ENCODE results near the gene DTX1. TPM values are rescaled to one million over a fixed set of nuclear protein-coding genes. Genes with fewer than 3 reads are reported as not detected.

Gene DTX1
- total RNA-seq, 1 experiment from 2014 or later = 3.0 TPM

- H3K4me2 ChIP-seq (ENCODE audit: insufficient read depth, insufficient read length, low read length) = no peak overlapping the region
- H3K23ac ChIP-seq (ENCODE audit: insufficient read length, low read depth, low read length) = no peak overlapping the region
- no peak overlapping the region for H3K4ac ChIP-seq (ENCODE audit: low read depth, low read length)
- no peak overlapping the region for H3K14ac ChIP-seq (ENCODE audit: insufficient read depth, low read length)
- H4K5ac ChIP-seq (ENCODE audit: insufficient read length, low read depth, low read length) = no peak overlapping the region
- H3K23me2 ChIP-seq (ENCODE audit: insufficient read length, low read depth, low read length, poor library complexity, severe bottlenecking) = no peaks in the 10 kb centered on the region
- H2BK12ac ChIP-seq (ENCODE audit: insufficient read length, low read depth, low read length) = no peak overlapping the region
- peaks cover 0 to 2% of the 10 kb centered on the region in 2 experiments; a peak in 1 of 5 replicates for H3K9me3 Mint-ChIP-seq
- TF ChIP-seq CTCF (conservative IDR thresholded peaks at IDR 0.05) = no peak
- no peaks in the 10 kb centered on the region for H3K36me3 Mint-ChIP-seq (ENCODE audit: insufficient read depth in 1 of 3, low read depth in 3 of 3)
- H3K27ac Mint-ChIP-seq = no peak overlapping the region
- H3K27ac ChIP-seq (ENCODE audit: insufficient read length, low read depth, low read length) = no peak overlapping the region
- no peak overlapping the region for H4K8ac ChIP-seq (replicated peaks; ENCODE audit: insufficient read length, low read depth, low read length)
- no peak overlapping the region for H3K4me3 Mint-ChIP-seq
- H4K20me1 ChIP-seq (ENCODE audit: control insufficient read depth, insufficient read depth, insufficient read length) = no peaks in the 10 kb centered on the region
- no peaks in the 10 kb centered on the region for H3K9me3 ChIP-seq (ENCODE audit: control insufficient read depth, low read depth, low read length)
- no peaks in the 10 kb centered on the region for H3K27me3 ChIP-seq (ENCODE audit: insufficient read depth, low read length)
- no peak overlapping the region for H2BK5ac ChIP-seq (ENCODE audit: insufficient read length, low read length)
- no peaks in the 10 kb centered on the region for H3K4me1 ChIP-seq (ENCODE audit: insufficient read depth, low read length)
- no peaks in the 10 kb centered on the region for H3K79me1 ChIP-seq (ENCODE audit: insufficient read depth, low read depth, low read length, poor library complexity, severe bottlenecking)
- H3T11ph ChIP-seq (ENCODE audit: low read length) = no peak overlapping the region
- no peak overlapping the region for H2AFZ ChIP-seq (ENCODE audit: low read length)
- DNase-seq = no peak
- peaks cover 12% of the 10 kb centered on the region for H3K27me3 Mint-ChIP-seq (ENCODE audit: low read depth)
- H3K56ac ChIP-seq (ENCODE audit: insufficient read length, low read depth, low read length) = no peak overlapping the region
- no peak overlapping the region for H3K9ac ChIP-seq (ENCODE audit: extremely low read depth, insufficient read length, low read length)
- H2BK15ac ChIP-seq (ENCODE audit: low read depth, low read length) = no peak overlapping the region
- H2AK5ac ChIP-seq (ENCODE audit: insufficient read length, low read length) = no peak overlapping the region
- no peak overlapping the region for H4K91ac ChIP-seq (ENCODE audit: insufficient read length, low read depth, low read length)
- no peak overlapping the region for H2BK20ac ChIP-seq (ENCODE audit: low read depth, low read length, poor library complexity, severe bottlenecking)
- no CpG with 5 or more reads among the region's 9 CpGs for WGBS (ENCODE audit: extremely low coverage, insufficient read length, low lambda C conversion rate)
- no peak overlapping the region for H2BK120ac ChIP-seq (ENCODE audit: low read depth, low read length, poor library complexity, severe bottlenecking)
- H3K4me1 Mint-ChIP-seq = peaks cover 4% of the 10 kb centered on the region in 2 experiments; a peak in 3 of 4 replicates
- no peak overlapping the region for H3K18ac ChIP-seq (ENCODE audit: insufficient read length, low read depth, low read length)
- no peaks in the 10 kb centered on the region for H3K79me2 ChIP-seq (ENCODE audit: insufficient read depth, low read length)
These were observed 72.5 kb downstream of the DTX1 start for GRCh38 chr12:113128802-113129663.

Measured in H9 (cell line).